Fibroblast of mammary gland (primary cell): ENCODE results near the gene IQSEC3.

Experiments used
- DNase-seq: peaks from one replicate; pipeline ENCODE4 v3.0.0-alpha.2; 2010; ENCODE audit warnings: low read depth
- H3K4me3 ChIP-seq: 2 replicates; pipeline ENCODE4 v1.5.1; 2011; ENCODE audit warnings: low read depth, mild to moderate bottlenecking, low read length, moderate library complexity; ENCODE audit not compliant: control insufficient read depth
- TF ChIP-seq, protein P1 (sequence below): conservative IDR thresholded peaks from 2 replicates; pipeline ENCODE4 v1.5.1; 2011; ENCODE audit warnings: low read depth, low read length, inconsistent platforms; ENCODE audit not compliant: control insufficient read depth, insufficient read depth

The IQSEC3 gene

DNA sequence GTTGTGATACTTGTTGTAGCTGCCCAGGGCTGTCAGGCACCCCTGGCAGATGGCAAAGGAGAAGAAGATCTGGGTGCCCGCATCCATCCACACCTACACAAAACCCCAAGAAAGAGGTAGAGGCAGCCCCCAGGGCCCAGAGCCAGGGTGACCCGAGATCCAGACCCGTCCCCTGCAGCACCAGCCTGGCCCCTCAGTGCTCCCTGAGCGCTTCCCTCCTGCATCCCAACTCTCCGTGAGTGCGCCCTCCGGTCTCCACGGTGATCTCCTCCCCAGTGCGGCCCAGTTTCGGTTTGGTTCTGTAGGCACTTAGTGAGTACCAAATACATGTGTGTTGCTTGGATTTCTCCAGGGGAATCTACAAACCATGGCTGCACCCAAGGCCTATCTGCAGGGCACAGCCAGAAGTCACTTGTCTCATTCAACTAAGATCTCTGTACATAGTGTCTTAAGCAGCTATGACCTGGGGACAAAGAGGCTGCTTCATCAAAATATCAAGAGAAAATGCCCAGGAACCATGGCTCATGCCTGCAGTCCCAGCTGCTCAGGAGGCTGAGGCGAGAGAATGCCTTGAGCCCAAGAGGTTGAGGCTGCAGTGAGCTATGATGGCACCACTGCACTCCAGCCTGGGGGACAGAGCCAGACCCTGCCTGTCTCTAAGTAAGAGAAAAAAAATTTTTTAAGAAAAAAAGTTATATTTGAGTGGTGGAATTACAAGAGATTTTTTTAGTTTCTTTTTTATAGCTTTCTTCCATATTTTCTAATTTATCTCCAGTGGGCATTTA lies 131.5 kb downstream of the IQSEC3 start:
- no peak overlapping the region for H3K4me3 ChIP-seq
- TF ChIP-seq, protein P1, sequence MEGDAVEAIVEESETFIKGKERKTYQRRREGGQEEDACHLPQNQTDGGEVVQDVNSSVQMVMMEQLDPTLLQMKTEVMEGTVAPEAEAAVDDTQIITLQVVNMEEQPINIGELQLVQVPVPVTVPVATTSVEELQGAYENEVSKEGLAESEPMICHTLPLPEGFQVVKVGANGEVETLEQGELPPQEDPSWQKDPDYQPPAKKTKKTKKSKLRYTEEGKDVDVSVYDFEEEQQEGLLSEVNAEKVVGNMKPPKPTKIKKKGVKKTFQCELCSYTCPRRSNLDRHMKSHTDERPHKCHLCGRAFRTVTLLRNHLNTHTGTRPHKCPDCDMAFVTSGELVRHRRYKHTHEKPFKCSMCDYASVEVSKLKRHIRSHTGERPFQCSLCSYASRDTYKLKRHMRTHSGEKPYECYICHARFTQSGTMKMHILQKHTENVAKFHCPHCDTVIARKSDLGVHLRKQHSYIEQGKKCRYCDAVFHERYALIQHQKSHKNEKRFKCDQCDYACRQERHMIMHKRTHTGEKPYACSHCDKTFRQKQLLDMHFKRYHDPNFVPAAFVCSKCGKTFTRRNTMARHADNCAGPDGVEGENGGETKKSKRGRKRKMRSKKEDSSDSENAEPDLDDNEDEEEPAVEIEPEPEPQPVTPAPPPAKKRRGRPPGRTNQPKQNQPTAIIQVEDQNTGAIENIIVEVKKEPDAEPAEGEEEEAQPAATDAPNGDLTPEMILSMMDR = no peak
- DNase-seq = no peak

DNA sequence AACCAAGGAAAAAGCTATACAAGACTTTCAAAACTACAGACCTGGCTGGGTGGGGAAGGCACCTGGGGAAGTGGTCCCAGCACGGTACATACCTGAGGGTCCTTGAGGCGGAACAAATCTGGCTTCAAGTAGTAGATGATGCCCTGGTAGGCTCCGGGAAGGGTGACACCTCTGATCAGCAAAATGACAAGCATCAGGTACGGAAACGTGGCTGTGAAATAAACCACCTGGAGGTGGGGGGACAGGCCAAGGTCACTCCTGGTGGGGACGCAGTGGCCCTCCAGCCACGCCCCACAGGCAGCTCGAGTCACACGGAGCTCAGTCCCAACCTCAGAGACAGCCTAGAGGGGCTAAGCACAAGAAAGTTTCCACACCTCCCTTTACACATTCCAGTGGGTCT lies 132.1 kb downstream of the IQSEC3 start:
- TF ChIP-seq, protein P1 = no peak
- H3K4me3 ChIP-seq = no peak overlapping the region
- DNase-seq = no peak

DNA sequence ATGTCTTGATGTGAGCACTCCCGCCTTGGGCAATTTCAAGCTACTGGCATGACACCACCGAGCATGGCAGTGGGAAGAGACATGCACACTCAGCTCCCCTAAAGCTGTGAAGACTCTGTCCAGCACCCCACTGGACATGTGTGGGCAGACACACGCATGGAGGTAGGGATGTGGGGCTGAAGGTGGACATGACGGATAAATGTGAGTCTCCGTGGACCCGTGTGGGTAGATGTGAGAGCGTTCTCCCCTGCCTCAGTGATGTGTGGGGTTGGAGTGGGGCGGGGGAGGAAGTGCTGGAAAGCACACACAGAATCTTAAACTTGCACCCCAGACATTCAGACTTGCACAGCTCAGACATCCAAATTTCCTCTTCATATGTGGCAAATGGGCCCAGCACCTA lies 134.8 kb downstream of the IQSEC3 start:
- TF ChIP-seq, protein P1 = no peak
- DNase-seq = no peak
- no peak overlapping the region for H3K4me3 ChIP-seq

DNA sequence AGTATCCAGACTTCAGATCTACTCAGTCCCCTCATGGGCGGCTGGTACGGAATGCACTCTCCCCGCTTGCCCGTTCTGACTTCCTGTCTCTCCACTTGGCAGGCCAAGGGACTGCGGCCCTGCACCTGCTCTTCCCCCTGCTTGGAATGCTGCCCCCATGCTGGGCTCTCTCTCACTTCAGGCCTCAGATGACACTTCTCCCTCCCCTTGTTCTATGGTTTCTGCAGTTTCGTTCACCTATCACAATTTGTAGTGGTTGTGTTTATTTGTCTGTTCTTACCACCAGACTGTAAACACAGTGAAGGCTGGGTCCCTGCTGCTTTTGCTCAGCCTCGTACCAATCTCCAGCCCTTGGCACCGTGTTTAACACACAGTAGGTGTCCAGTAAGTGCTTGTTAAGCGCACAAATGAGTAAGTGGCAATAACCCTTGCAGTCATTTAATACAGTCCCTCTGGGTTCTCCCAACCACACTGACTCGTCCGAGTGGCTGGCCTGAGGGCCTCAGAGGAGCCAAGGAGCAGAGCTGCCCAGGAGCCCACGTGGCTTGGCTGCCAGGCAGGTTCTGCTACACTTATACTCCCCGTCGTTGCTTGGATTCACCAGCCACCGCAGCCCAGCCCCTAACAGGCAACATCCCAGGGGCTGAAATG lies 135.6 kb downstream of the IQSEC3 start:
- TF ChIP-seq, protein P1 = no peak
- no peak for DNase-seq

DNA sequence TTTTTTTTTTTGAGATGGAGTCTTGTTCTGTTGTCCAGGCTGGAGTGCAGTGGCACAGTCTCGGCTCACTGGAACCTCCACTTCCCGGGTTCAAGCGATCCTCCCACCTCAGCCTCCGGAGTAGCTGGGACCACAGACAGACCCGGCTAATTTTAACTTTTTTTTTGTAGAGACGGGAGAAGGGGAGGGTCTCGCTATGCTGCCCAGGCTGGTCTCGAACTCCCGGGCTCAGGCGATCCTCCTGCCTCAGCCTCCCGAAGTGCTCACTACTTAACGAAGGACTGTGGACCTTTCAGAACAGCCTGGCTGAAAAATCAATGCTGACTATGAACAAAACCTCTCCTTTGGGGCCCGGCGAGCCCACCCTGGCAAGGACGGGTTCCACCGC lies 136.5 kb downstream of the IQSEC3 start:
- TF ChIP-seq, protein P1 = no peak
- H3K4me3 ChIP-seq = no peak overlapping the region
- DNase-seq = no peak

More for the DNA sequence above, 135.6 kb downstream of the IQSEC3 start:
- no peak overlapping the region for H3K4me3 ChIP-seq

DNA sequence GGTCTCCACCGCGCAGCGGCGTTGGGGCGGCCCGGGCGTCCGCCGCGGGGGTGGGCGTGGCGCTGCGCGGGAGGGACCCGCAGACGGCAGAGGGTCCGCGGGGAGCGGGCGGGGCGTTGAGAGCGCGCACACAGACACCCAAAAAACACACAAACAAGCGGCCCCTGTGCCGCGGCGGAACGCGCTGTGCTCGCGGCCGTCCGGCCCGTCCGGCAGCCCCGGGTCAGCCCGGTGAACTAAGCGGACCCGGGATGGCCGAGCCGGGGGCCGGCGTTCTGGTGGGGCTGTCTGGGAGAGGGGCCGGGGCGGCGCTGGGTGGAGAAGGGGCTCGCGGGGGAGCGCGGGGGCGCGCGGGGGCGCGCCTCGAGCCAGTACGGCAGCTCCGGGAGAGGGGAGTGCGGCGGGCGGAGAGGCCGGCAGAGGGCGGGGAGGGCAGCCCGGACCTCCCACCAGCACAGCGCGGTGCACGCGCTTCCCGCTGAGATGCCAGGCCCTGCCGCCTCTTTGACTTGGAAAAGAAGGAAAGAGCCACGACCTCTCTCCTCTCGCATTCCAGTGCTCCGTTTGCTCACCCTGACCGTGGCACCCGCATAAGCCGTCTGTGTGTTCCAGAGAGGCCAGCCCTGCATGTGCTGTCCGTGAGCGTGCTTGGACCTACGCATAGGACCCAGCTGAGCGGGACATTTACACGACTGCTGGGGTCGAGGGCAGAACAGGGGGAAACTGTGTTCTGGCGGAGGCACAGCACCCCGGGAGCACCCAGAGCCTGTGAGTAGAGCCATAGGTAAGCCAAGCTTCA lies 137.1 kb downstream of the IQSEC3 start:
- peak overlapping the region; percentile 2 for H3K4me3 ChIP-seq
- DNase-seq = no peak
- TF ChIP-seq, protein P1 = no peak
